Glutamatergic neuron (in vitro differentiated cells): ENCODE data around the gene CCDC63. TPM values are rescaled to one million over a fixed set of nuclear protein-coding genes. Genes with fewer than 3 reads are reported as not detected.

Source experiments
- DNase-seq: peaks from one replicate; pipeline ENCODE4 v3.0.0; 2022
- H3K27ac Mint-ChIP-seq: one replicate; pipeline ENCODE4 v1.8.0; 2020; ENCODE audit warnings: mild to moderate bottlenecking, mixed read lengths, inconsistent platforms; ENCODE audit not compliant: unreplicated experiment
- H3K27me3 Mint-ChIP-seq: one replicate; pipeline ENCODE4 v1.8.0; 2020; ENCODE audit warnings: mild to moderate bottlenecking, moderate library complexity, mixed read lengths, inconsistent platforms; ENCODE audit not compliant: unreplicated experiment
- H3K36me3 Mint-ChIP-seq: one replicate; pipeline ENCODE4 v1.8.0; 2020; ENCODE audit warnings: mild to moderate bottlenecking, mixed read lengths, inconsistent platforms; ENCODE audit not compliant: unreplicated experiment
- H3K4me1 Mint-ChIP-seq: one replicate; pipeline ENCODE4 v1.8.0; 2020; ENCODE audit warnings: mild to moderate bottlenecking, low read depth, mixed read lengths, inconsistent platforms; ENCODE audit not compliant: unreplicated experiment
- H3K4me3 Mint-ChIP-seq: one replicate; pipeline ENCODE4 v1.8.0; 2020; ENCODE audit warnings: mild to moderate bottlenecking, mixed read lengths, inconsistent platforms; ENCODE audit not compliant: unreplicated experiment
- H3K9me3 Mint-ChIP-seq: one replicate; pipeline ENCODE4 v1.8.0; 2020; ENCODE audit warnings: mild to moderate bottlenecking, moderate library complexity, mixed read lengths, inconsistent platforms; ENCODE audit not compliant: unreplicated experiment
- CTCF ChIP-seq: fragments of 200-600 bp; sonication (generic); IDR thresholded peaks from one replicate; pipeline ENCODE4 v1.5.0; 2021; ENCODE audit not compliant: partially characterized antibody, unreplicated experiment
- total RNA-seq: library from RNA; stranded (reverse); fragmentation: NEBNext Ultra II Directional; extraction: Animal tissue kit (Norgen Biotek cat#: 25700); gene quantifications from one replicate; pipeline ENCODE4 v1.2.1, GENCODE V29; 2021; ENCODE audit not compliant: unreplicated experiment

CCDC63 gene
- total RNA-seq, 1 donor from 2014 or later = 0.32 TPM

GRCh38 chr12:110848314-110848923 lies 1.6 kb downstream of the CCDC63 start:
- H3K27me3 Mint-ChIP-seq = peaks cover 2% of the 10 kb centered on the region
- peak overlapping the region; percentile 49 for H3K27ac Mint-ChIP-seq
- DNase-seq = no peak
- no peak for TF ChIP-seq CTCF
- H3K36me3 Mint-ChIP-seq = peaks cover 4% of the 10 kb centered on the region
- peaks cover 9% of the 10 kb centered on the region for H3K4me1 Mint-ChIP-seq
- no peak overlapping the region for H3K4me3 Mint-ChIP-seq
- H3K9me3 Mint-ChIP-seq = peaks cover 4% of the 10 kb centered on the region

- peaks cover 2% of the 10 kb centered on the region for H3K27me3 Mint-ChIP-seq
- H3K4me1 Mint-ChIP-seq = peaks cover 10% of the 10 kb centered on the region
- H3K36me3 Mint-ChIP-seq = peaks cover 4% of the 10 kb centered on the region
- no peak overlapping the region for H3K27ac Mint-ChIP-seq
- DNase-seq = no peak
- peaks cover 4% of the 10 kb centered on the region for H3K9me3 Mint-ChIP-seq
- no peak for TF ChIP-seq CTCF
- H3K4me3 Mint-ChIP-seq = no peak overlapping the region
Observed at GRCh38 chr12:110849221-110849620, 2.4 kb downstream of the CCDC63 start.

- Mint-ChIP-seq H3K36me3 (peaks cover 4% of the 10 kb centered on the region), H3K27ac (no peak overlapping the region), H3K27me3 (peaks cover 2% of the 10 kb centered on the region), H3K4me1 (peaks cover 10% of the 10 kb centered on the region), H3K9me3 (peaks cover 4% of the 10 kb centered on the region), H3K4me3 (no peak overlapping the region)
- no peak for TF ChIP-seq CTCF
- no peak for DNase-seq
Observed at GRCh38 chr12:110849748-110850403, 3.1 kb downstream of the CCDC63 start.

GRCh38 chr12:110850762-110851161 lies 4.0 kb downstream of the CCDC63 start:
- H3K36me3 Mint-ChIP-seq = peaks cover 4% of the 10 kb centered on the region
- DNase-seq = no peak
- TF ChIP-seq CTCF = no peak
- H3K27me3 Mint-ChIP-seq = no peaks in the 10 kb centered on the region
- no peak overlapping the region for H3K27ac Mint-ChIP-seq
- peaks cover 10% of the 10 kb centered on the region for H3K4me1 Mint-ChIP-seq
- peaks cover 4% of the 10 kb centered on the region for H3K9me3 Mint-ChIP-seq
- no peak overlapping the region for H3K4me3 Mint-ChIP-seq

- DNase-seq = no peak
- Mint-ChIP-seq H3K36me3 (peaks cover 4% of the 10 kb centered on the region), H3K4me3 (no peak overlapping the region), H3K4me1 (peaks cover 2% of the 10 kb centered on the region), H3K27me3 (no peaks in the 10 kb centered on the region), H3K27ac (no peak overlapping the region), H3K9me3 (peaks cover 1% of the 10 kb centered on the region)
- TF ChIP-seq CTCF = no peak
Observed at GRCh38 chr12:110853836-110854235, 7.0 kb downstream of the CCDC63 start.
